Right lung (tissue), 5 donors: ENCODE measurements around the gene TOPAZ1. TPM values are rescaled to one million over a fixed set of nuclear protein-coding genes. Genes with fewer than 3 reads are reported as not detected.

Source experiments
- DNase-seq, 2 donors: peaks; one replicate each; pipeline ENCODE4 v3.0.0-alpha.2; 2013
- polyA plus RNA-seq, 5 donors: library from polyadenylated mRNA; unstranded; fragments of 120-200 nt; gene quantifications; one replicate each; pipeline versions ENCODE4 v1.2.1 to v1.2.3, GENCODE V29; 2013; ENCODE audit warnings: inconsistent platforms in 1 of 5, low replicate concordance in 1 of 5; ENCODE audit not compliant: insufficient read length in 5 of 5, insufficient read depth in 1 of 5

The TOPAZ1 gene
- polyA plus RNA-seq, 5 donors: not detected

DNA sequence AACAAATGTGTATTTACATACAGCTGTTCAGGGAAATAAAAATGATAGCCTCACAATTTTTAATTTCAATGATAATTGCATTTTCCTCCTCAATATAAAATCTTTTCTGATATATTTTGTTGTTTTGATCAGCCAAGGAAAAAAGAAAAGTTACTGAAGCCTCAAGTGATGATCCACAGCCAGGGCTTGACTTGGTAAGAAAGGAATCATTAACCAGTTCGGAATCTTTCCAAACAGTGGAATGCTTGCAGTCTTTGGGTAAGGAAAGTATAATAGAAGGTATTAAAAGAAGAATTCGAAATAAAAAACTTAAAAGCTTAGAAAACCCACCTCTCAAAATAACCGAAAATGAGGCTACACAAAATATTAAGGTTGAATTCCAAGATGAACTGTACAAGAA is 1.0 kb downstream of the TOPAZ1 start:
- no peak for DNase-seq

DNA sequence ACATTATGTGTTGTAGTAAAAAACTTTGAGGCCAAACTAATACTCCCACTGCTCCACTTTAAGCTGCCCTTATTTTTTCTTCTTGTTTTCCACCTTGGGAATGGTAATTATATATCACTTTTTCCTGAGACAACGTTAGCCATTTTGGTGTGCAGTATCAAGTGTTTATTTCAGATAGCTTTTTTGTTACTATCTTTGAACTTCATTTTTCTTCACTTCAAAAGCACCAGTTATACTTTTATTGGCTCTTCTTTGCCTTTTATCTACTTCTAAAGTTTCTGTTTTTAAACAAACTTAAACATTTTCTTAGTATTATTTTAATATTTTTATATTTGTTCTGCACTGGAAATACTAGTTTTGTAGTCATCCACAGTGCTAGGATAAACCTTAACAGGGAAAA is 6.5 kb downstream of the TOPAZ1 start:
- no peak for DNase-seq

DNA sequence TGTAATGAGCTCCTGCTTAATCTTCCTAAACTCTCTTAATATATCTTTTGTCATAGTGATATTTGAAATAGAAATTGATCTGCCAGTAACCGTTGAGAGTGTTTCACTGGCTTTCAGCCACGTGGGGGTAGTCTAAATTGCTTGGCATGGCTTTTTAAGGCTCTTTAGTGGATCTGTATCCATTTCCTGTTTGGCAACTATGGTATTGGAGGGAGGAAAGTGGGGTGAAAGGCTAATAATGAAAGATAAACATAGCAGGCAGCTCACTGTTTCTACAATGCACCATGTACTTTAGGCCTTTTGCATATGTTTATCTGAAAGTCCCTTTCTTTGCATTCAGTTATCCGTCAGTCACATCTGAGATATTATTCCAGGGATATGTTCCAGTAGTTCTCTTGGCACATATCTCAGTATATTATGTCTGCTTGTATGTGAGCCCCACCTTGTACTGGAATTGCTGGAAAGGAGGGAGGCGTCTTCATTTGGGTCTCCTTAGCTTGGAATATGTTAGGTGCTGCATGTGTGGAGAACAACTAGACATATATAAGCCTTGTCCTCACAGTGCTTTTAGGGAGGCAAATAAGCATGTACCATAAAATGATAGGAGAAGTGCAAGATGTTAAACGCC is 10.8 kb downstream of the TOPAZ1 start:
- DNase-seq: peak; percentile 18 to 32

DNA sequence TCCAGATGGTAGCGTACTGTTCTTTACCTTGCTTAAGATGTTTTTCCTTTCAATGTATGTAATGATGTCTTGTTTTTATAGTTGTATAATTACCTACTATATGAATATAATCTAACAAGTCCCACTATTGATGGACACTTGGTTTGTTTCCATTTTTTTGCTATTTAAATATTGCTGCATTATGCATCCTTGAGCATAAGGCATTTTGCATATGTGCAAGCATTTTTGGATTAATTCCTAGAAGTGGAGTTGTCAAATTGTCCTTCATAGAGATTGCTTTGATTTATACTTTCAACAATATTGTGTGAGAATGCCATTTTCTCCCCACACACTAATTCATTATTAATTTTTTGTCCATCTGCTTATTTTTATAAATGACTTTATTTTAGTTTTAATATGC is 17.7 kb downstream of the TOPAZ1 start:
- no peak for DNase-seq

DNA sequence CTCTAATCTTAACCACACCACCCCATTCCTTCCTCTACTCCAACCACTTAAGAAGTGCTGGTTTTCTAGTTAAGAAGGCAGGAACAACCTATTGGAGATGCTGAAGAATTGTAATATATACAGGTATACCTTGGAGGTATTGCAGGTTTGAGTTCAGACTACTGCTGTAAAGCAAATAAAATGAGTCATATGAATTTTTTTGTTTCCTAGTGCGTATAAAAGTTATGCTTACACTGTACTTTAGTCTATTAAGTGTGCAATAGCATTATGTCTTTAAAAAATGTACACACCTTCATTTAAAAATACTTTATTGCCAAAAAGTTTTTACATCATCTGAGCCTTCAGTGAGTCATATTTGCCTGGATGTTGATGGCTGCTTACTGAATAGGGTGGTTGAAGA is 22.5 kb downstream of the TOPAZ1 start:
- no peak for DNase-seq

DNA sequence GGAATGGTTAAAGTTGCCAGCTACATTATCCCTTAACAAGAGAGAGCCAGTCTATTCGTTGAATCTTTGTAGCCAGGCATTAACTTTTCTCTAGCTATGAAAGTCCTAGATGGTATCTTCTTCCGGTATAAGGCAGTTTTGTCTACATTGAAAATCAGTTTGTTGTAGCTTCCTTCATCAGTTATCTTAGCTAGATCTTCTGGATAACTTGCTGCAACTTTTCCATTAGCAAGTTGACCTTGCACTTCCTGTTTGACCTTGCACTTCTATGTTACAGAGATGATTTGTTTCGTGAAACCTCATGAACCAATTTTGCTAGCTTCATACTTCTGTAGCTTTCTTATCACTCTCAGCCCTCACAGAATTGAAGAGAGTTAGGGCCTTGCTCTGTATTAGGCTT is 24.1 kb downstream of the TOPAZ1 start:
- DNase-seq: no peak

DNA sequence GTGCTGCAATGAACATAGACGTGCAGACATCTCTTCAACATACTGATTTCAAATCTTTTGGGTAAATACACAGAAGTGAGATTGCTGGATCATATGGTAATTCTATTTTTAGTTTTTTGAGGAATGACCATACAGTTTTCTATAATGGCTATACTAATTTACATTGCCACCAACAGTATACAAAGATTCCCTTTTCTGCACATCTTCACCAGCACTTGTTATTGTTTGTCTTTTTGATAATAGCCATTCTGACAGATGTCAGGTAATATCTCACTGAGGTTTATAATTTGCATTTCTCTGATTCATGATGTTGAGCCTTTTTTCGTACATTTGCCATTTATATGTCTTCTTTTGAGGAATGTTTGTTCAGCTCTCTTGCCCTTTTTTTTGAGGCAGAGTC is 30.5 kb downstream of the TOPAZ1 start:
- no peak for DNase-seq

DNA sequence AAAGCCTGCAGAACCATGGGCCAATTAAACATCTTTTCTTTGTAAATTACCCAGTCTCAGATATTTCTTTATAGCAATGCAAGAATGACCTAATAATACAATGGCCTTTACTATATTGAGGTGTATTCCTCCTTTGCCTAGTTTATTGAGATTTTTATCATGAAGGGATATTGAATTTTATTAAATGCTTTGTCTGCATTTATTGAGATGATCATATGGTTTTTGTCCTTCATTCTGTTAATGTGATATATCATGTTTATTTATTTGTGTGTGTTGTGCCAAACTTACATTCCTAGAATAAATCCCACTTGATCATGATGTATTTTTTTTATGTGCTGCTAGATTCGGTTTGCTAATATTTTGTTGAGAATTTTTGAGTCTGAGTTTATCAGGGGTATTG is 36.2 kb downstream of the TOPAZ1 start:
- no peak for DNase-seq

DNA sequence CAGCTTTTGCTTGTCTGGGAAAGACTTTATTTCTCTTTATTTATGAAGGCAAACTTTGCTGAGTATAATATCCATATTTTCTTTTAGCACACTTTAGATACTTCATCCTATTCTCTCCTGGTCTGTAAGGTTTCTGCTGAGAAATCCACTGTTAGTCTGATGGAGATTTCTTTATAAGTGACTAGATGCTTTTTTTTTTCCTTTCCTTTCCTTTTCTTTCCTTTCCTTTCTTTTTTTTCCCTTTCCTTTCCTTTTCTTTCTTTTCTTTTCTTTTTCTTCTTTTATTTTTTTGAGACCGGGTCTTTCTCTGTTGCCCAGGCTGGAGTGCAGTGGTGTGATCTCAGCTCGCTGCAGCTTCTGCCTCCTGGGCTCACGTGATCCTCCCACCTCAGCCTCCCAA is 38.4 kb downstream of the TOPAZ1 start:
- no peak for DNase-seq

DNA sequence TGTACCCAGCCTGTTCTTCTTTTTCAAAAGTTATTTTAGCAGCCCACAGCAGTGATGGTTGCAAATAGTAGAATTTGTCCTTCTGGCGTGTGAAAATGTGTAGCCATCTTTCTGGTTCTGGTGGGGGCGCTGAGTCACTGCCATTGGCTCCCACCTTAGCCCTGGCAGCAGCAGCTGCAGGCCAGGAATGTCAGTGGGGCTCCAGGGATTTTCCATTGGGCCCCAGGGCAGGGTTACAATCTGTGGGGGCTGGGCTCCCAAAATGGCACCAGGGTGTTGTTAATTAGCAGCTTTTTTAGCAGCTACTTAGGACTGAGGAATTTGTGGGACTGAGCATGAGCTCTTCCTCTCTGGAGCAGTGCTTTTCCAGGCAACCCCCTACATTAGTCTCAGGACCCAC is 38.9 kb downstream of the TOPAZ1 start:
- no peak for DNase-seq

DNA sequence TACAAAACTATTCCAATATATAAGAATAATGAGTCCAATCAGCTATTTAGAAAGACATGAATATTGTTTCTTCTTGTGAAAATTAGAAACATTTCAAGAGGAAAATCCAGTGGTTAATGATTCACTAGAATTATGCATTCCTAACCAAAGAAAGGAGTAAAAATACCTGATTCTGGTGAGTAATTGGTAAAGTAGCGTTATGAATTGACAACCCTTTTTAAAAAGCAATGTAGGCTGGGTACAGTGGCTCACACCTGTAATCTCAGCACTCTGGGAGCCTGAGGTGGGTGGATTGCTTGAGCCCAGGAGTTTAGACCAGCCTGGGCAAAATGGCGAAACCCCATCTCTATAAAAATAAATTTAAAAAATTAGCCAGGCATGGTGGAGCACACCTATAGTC is 43.3 kb downstream of the TOPAZ1 start:
- no peak for DNase-seq

DNA sequence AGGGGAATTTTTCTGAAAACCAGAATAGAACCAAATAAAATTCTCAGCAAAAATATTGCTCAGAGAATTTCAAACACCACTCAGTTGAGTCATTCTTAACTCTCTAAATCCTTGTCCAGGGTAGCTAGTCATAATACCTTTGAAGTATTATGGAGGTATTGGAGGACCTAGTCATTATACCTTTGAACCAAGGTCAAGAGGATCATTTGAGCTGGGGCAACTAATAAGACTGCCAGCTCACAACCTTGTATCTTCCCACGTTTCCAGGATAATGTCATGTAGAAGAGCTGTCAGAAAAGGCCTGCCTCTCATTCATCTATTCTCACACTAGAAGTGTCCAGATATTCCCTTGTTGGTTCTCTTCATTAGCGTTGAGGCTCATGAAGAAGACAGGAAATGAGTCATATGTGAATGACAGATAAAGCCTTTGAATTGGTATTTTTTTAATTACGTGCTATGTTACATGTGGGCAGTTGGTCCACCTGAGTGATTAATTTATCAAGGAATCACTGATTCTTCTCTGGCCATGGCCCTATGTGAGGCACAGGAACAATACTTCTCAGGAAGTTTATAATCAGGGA is 48.3 kb downstream of the TOPAZ1 start:
- no peak for DNase-seq

DNA sequence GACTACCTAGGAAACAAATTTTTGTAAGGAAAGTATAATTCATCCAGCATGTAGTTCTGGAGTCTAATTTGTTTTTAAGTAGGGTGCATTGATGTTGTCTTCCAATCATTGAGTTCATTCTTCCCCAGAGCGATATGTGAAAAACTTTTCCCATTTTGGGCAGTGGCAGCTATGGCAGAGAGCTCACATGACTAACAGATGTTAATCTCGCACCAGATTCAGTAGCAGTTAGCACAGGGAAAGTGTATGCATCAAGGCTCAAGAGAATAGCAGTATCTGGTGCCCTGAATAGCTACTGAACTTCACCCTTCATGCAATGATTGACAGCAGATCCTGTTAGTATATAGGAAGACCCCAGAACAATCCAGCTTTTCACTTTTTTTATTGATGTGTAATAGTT is 50.6 kb downstream of the TOPAZ1 start:
- DNase-seq: no peak

DNA sequence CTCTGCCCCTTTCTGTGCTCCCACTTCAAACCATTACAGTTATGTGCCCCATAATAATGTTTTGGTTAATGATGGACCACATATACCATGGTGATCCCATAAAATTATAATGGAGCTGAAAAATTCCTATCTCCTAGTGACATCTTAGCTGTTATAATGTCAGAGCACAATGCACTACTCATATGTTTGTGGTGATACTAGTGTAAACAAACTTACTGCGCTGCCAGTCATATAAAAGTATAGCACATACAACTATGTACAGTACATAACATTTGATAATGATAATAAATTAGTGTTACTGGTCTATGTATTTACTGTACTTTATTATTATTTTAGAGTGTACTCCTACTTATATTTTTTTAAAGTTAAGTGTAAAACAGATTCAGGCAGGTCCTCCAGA is 51.3 kb downstream of the TOPAZ1 start:
- DNase-seq: no peak

DNA sequence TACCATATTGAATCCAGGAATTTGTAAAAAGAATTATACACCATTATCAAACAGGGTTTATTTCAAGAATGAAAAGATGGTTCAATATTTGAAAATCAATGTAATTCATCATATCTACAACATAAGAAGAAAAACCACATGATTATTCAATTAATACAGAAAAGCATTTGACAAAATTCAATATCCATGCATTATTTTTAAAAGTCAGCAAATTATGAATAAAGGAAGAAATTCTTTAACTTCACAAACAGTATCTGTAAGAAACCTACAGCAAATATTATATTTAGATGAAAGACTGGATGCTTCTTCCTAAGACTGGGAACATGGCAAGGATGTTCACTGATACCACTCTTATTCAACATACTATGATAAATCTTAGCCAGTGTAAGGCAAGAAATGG is 55.6 kb downstream of the TOPAZ1 start:
- no peak for DNase-seq

DNA sequence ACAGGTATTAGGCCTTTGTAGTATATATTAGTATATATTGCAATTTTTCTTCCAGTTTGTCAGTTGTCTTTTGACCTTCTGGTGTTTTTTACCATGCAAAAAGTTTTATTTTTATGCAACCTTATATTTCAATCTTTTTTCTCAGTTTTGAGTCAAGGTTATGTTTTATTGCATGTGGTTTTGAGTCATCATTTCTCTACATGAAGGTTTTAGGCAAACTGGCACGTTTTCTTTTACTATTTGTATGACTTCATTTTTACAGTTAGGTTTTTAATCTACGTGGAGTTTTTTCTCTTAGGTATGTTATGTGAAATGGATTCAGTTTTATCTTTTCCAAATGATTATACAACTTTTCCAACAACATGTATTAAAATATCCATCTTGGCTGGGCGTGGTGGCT is 60.1 kb downstream of the TOPAZ1 start:
- DNase-seq: no peak

DNA sequence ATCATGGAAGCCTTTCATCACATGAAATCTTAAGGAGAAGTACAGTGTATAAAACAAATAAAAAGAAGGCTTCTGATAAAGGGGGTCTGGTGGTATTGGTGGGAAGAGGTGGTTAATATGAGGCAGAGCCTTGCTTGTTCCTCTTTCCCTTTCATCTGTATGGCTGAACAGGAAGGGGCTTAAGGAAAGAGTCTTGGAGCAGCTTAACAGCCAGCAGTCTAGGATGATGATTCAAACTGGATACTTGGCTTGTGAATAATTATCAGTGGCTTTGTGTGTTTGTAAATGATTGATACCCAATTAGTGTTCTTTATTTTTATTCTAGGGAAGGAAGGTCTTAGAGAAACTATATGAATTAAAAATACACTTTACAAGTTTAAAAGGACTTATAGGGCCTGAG is 67.8 kb downstream of the TOPAZ1 start:
- DNase-seq: no peak

DNA sequence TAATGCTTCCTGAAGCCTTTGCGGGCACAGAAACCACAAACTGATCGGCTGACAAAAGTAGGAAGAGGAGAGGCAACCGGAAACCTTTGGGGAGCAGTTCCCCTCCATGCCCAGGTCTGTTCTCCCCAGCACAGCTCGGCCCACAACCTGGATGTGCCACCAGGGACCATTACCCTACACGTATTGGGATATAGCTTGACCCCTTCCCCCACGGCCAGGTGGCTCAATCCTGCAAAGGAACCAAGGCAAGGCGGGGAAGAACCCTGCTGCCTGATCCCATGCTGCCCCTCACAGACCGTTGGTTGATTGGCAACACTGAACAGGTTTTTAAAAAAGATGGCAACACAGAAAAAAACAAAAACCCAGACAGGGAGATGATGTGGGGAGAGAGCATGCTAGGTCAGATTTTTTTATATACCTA is 77.2 kb downstream of the TOPAZ1 start:
- no peak for DNase-seq

DNA sequence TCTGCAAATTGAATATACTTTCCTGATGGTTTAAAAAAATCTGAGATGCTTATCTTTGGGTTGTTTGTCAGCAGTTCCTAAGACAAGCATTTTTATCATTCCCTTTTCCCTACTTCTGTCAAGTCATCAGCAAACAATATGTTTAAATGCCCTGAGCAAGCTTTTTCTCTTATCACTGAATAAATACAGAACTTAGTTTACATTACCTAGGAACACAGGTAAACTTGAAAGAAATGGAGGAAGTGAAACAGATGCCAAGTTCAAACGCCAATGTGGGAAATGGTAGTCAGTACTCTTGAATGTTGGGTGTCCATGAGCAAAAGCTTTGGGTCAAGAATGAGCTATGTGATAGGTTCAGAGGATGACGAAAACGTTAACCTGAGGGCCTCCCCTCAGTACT is 79.6 kb downstream of the TOPAZ1 start:
- no peak for DNase-seq

DNA sequence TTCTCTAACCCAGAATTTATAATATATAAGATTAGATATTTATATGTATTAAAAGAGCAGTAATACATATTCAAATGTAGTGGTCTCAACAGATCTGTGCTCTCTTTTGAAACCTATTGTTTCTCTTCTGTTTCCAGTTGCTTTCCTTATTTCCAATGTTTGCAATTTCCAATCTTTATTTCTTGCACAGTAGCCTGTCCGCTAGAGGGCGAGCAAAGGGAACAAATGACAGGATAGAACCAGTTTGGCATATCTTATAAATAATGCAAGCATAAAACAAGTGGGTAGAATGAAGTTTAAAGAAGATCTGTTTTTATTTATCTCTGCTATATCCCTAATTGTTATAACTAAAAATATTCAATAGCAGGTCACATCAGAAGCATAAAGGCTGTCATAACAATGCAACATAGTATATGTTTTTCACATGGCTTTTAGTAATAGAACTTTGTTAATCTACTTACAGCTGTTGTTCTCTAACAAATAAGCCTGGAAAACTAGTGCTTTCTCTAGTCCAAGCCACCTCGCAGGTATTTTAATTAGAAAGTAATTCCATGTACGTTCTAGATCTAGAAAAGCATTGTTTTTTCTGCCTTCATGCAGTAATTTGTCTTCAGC is 81.8 kb downstream of the TOPAZ1 start:
- peak in 1 of 2 donors; percentile 63 for DNase-seq

DNA sequence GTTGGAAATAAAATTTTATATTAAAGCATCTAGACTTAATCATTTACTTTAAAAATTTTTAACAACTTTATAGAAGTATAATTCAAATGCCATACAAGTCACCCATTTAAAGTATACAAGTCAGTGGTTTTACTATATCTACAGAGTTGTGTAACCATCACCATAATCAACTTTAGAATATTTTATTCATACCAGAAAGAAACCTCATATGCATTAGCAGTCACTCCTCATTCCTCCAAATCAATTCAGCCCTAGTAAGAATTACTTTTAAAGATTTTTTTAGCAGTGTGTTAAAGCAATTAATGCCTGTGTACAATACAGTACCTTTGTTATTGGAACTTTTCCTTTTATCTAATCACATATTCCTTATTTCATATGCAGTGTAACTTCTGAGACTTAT is 82.9 kb downstream of the TOPAZ1 start:
- DNase-seq: no peak

DNA sequence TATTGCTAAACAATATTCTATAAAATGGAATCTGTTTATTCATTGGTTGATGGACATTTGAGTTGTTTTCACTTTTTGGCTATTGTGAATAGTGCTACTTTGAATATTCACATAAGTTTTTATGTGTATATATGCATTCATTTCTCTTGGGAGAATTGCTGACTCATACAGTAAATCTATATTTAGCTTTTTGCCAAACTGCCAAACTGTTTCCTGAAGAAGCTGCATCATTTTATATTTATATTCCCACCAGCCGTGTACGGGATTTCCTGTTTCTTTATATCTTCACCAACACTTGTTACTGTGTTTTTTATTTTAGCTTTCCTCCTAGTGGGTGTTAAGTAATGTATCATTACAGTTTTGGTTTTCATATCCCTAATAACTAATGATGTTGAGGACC is 84.3 kb downstream of the TOPAZ1 start:
- no peak for DNase-seq

DNA sequence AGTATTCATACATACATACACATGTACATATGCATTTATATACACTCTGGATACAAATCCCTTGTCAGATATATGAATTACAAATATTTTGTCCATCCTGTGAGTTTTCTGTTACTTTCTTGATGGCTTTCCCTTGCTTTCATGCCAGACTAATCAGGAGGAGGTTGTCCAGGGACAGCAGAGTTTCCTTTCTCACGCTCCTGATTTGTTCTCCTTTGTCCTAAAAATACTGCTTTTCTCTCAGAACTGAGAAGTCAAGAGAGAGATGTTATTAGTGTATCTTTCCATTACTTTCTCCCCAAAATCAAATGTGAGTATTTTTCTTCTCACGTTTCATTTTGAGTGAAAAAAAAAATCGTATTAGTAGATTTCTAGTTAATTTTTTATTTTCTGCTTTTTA is 84.8 kb downstream of the TOPAZ1 start:
- DNase-seq: no peak

DNA sequence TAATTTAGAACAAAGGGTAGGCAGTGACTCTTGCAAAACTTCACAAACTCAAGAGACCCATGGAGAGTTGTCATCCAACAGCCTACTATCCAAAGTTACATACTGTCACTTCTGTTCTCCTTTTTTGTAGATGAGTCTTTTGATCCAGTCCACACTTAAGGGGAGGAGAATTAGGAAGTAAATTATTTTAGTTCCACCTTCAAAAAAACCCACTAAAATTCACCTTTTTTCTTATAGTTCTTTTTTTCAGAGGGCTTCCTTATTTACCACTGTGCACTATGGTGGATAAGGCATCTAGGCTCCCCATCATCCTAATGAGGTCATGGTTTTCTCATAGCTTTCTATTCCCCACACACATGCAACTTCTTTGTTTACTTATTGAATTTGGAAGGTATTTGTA is 88.3 kb downstream of the TOPAZ1 start:
- no peak for DNase-seq
